ENCODE results near the gene HCFC2.

GRCh38 chr12:104131609-104132008 is 67.3 kb downstream of the HCFC2 start:
- TF ChIP-seq EZH2 (IDR thresholded peaks at IDR 0.05; ENCODE audit: borderline replicate concordance) (no peak), CTCF (IDR thresholded peaks at IDR 0.05; ENCODE audit: poor library complexity) (no peak)
